NCI-H146 (cell line): Measurements from ENCODE around the gene PLBD2.

ENCODE experiments used
- DNase-seq: peaks from one replicate; lab custom pipeline; 2025; lab: John Stamatoyannopoulos, UW

The PLBD2 gene

DNA sequence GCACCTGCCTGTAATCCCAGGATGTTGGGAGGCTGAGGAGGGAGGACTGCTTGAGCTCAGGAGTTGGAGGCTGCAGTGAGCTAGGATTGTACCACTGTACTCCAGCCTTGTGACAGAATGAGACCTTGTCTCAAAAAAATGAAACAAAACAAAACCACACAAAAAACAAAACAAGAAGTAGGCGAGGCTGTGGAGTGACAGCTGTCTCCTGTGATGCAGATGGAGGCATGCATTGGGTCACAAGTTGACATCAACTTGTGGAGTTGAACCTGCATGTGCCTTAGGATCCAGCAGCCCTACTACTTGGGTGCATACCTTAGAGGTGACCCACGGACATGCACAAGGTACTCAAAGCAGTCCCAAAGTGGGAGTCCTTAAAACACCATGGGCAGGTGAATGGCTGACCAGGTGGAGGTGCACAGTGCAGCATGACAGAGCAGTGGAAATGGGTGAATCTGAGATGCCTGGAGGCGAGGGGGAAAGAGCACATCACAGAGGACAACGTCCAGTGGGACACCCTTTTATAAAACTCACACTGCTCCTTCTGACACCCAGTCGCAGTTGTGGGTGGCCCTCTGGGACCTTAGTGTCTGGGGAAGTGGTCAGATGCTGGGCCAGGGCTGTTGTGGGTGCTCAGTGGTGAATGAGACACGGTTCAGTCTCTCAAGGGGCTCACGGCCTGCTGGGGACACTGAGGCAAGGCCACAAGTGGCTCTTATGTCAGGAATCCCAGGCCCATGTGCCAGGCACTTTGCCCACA, 12.7 kb downstream of the PLBD2 start:
- no peak for DNase-seq

DNA sequence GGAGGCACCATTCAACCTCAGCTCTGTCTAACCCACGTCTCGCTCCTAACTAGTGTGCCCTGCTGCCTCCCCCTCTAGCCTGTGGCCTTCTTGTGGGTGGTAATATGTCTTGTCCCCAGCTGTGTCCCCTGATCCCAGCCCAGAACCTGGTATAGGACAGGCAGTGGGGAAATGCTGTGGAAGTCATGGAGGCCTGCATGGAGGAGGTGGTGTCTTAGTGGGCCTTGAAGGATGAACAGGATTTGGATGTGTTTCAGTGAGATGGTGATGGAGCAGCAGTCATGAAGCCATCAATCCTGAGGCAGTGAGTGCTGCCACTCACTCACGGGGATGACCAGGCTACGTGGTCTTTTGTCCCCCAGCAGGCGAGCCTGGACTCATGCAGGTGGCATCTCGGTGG, 13.4 kb downstream of the PLBD2 start:
- DNase-seq = no peak

DNA sequence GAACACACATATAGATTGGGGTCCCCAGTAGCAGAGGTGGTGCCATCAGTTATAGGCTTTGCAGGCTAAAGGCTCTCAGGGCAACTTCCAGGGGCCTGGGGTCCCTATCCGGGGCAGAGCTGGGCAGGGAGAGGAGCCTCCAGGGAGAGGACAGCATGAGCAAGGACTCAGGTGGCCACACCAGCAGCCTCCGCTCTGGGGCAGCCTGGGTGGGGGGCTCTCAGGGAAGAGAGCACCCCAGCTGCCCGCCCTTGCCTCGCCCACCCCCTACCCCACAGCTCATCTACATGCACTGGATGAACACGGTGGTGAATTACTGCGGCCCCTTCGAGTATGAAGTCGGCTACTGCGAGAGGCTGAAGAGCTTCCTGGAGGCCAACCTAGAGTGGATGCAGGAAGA, 14.0 kb downstream of the PLBD2 start:
- DNase-seq = no peak

DNA sequence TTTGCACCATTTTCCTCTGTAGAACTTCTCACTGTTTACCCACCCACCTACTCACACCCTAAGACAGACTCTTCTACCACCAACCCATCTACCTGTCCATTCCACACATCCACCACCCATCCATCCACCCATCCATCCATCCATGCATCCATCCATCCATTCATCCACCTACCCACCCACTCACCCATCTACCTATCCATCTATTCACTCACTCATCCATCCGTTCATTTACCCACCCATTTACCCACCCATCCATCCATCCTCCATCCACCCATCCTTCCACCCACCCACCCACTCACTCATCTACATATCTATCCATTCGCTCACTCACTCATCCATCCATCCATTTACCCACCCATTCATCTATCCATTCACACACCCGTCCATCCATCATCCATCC, 15.1 kb downstream of the PLBD2 start:
- no peak for DNase-seq

DNA sequence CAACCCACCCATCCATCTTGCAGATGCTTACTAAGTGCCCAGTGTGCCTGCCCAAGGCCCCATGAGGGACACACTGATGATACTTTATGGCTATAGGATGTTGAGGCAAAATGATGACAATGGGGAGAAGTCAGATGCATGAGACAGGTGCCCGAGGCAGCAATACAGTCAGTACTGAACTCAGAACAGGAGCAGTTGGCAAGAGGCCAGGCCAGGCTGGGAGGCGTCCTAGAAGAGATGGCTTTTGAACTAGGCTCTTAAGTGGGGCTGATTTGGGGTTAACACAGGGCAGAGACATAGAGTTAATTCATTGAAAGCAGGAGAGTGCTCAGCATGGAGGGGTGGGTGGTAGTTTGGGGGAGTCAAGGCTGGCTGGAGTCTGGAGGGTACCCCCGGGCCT, 15.6 kb downstream of the PLBD2 start:
- no peak for DNase-seq

DNA sequence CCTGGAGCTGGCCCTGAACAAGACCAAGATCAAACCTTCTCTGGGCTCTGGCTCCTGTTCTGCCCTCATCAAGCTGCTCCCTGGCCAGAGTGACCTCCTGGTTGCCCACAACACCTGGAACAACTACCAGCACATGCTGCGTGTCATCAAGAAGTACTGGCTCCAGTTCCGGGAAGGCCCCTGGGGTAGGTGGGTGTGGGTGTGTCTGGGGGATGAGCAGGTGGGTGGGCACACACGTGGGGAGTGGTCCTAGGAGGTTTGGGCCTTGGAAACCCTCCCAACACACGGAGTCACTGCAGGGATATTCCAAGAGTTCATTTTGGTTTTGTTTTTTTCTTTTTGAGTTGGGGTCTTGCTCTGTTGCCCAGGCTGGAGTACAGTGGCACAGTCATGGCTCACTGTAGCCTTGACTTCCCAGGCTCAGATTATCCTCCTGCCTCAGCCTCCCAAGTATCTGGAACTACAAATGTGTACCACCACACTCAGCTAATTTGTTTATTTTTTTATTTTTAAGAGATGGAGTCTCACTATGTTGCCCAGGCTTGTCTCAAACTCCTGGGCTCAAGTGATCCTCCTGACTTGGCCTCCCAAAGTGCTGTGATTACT, 16.5 kb downstream of the PLBD2 start:
- no peak for DNase-seq

DNA sequence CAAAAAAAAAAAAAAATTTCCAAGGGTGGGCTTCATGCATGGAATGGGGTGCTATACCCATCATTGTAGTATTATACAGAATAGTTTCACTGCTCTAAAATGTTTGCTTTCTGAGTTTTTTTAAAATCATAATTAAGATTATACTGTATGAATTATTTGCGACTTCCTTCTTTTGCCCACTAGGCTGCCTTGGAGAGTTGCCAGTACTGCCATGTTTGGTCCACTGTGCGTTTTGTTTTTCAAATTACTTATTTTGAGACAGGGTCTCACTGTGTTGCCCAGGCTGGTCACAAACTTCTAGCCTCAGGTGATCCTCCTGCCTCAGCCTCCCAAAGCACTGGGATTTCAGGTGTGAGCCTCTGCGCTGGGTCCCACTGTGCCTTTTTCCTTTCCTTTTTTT, 19.9 kb downstream of the PLBD2 start:
- DNase-seq = no peak

DNA sequence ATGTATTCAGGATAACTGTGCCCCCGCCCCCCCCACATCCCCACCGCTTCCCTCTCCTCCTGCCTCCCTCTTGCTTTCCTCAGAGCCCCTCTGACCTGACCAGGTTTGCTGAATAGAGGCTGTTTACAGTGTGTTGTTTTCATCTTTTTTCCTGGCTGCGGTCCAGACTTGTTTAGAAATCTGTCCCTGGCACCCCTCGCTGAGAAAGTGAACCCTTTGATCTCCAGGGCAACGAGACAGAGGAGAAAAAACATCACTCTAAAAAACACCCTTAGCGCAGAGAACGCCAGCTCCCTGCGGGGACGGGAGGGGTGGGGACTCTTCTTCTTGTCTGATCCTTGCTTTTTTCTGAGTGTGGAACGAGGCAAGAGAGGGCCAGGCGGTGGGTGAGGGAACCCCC, 22.8 kb downstream of the PLBD2 start:
- DNase-seq = no peak

DNA sequence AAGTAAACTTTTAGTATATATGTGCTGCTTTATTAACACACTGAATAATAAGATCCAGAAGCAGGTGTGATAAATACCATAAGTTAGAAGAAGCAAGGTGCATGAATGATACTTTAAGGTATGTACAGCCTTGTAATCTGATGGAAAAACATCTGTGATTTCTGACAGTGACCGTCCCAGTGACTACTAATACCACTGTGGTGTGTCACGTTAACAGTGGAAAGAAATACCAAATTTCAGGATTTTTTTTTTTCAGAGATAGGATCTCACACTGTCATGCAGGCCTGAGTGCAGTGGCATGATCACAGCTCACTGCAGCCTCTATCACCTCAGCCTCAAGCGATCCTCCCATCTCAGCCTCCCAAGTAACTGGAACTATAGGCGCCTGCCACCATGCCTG, 23.8 kb downstream of the PLBD2 start:
- DNase-seq = no peak

DNA sequence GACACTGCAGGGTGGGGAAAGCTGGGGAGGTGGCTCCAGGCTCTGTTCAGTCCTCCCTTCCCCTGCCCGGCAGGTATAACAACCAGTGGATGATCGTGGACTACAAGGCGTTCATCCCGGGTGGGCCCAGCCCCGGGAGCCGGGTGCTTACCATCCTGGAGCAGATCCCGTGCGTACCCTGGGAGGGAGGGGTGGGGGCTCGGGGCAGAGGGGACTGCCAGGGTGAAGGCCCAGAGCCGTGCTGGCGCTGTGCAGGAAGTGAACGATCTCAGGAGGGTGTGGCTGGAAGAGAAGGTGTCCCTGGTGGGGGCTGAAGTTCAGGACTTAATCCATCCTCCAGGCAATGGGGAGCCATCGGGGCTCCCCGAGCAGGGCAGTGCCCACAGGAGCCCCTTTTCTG, 26.4 kb downstream of the PLBD2 start:
- no peak for DNase-seq

DNA sequence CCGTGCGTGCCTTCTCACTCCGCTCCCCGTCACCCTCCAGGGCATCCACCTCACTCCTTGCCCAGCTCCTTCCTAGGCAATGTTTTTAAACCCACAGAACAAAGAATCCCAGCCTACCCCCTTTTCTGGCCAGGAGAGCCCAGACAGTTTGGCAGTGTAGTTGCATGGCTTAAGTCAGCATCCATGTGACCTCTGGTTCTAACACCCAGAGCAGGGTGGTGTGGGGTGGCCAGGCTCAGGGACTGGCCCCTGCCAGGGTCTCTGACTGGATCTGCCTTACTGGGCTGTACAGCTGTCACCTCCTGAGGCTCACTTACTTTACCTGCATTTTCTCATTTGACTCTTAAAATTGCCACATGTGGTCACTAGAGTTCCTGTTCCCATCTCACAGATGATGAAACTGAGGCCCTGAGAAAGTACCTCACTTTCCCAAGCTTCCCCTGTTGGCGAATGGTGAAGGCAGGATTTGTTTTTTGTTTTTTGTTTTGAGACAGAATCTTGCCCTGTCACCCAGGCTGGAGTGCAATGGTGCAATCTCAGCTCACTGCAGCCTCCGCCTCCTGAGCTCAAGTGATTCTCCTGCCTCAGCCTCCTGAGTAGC, 27.0 kb downstream of the PLBD2 start:
- no peak for DNase-seq

DNA sequence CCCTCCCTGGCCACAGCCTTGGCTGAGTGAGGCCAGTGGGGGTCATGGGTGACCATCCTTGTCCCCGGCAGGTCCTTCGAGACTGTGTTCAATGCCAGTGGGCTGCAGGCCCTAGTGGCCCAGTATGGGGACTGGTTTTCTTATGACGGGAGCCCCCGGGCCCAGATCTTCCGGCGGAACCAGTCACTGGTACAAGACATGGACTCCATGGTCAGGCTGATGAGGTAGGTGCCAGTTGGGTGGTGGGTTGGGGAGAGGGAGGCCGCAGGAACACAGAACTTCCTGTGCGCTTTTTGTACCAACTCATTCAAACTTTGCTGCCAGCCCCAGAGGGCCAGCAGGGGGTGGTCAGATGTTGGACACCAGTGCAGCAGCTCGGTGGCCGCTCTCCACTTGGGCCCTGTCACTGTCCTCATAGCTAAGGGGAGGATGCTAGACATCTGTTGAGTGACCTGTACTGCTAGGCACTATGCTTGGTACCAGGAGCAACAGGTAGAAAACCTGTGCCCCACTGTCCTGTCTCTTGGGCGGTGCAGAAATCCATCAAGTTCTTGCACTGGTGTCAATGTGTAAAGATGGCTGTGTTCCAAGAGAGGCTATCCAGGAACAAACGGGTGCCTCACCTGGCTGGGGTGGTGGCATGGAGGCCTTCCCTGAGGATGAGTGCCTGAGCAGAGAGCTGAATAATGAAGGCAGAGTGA, 28.6 kb downstream of the PLBD2 start:
- DNase-seq = no peak

DNA sequence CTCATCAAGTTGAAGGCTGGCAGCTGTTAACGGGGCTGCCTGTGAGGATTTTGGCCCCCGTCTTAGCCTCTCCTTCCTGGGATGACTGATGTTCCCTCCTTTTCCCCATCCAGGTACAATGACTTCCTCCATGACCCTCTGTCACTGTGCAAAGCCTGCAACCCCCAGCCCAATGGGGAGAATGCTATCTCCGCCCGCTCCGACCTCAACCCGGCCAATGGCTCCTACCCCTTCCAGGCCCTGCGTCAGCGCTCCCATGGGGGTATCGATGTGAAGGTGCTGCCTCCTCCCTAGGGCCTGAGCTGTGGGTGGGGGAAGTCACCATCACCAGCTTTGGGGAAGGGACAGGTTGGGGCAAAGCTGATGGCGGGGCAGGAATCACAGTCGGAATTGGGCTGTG, 29.2 kb downstream of the PLBD2 start:
- DNase-seq = no peak

DNA sequence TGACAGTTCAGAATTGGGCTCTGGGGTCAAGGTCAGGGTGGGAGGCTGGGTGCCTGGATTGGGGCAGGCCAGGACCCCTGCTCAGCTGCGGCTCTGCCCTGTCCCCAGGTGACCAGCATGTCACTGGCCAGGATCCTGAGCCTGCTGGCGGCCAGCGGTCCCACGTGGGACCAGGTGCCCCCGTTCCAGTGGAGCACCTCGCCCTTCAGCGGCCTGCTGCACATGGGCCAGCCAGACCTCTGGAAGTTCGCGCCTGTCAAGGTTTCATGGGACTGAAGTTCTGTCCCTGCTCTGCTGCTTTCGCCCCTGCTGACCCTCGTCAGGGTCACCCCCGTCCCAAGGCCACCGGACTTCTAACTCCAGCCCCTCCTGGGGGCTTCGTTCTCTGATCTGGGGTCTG, 30.0 kb downstream of the PLBD2 start:
- no peak for DNase-seq

DNA sequence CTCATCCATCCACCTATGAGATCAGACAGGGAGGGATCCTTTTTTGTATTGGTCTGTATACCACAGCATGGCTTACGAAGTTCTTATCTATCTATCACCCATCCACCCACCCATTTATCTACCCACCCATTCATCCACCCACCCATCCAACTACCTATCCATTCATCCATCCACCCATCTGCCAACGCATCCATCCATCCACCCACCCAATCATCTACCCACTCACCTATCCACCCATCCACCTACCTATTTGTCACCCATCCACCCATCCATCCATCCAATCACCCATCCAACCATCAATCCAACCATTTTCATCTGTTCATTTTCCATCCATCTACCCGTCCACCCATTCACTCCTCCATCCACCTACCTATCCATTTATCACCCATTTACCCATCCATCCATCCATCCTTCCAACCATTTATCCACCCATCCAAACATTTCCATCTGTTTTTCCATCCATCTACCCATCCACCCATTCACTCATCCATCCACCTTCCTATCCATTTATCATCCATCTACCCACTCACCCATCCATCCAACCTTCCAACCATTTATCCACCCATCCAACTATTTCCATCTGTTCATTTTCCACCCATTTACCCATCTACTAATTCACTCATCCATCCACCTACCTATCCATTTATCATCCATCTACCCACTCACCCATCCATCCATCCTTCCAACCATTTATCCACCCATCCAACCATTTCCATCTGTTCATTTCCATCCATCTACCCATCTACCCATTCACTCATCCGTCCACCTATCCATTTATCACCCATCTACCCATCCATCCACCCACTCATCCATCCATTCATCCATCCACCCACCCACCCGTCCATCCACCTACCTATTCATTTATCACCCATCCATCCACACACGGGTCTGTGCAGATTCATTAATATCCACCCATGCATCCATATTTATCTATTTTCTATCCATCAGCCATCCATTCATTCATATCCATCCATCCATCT, 32.0 kb downstream of the PLBD2 start:
- no peak for DNase-seq

DNA sequence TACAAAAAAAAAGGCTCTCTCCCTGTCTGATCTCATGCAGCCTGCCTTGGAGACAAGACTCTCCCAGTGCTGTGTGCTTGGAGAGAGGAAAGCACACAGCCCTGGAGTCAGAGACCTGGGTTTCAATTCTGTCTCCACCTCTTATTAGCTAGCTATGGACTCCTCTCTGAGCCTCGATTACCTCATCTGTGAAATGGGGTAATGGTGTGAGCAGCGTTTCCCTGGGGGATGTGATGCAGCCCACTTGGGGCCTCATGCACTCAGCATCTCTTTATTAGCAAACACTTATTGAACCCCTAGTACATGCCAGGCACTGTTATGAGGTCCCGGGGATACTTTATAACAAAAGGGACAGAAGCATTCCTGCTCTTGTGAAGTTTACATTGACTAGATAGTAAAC, 32.8 kb downstream of the PLBD2 start:
- no peak for DNase-seq

DNA sequence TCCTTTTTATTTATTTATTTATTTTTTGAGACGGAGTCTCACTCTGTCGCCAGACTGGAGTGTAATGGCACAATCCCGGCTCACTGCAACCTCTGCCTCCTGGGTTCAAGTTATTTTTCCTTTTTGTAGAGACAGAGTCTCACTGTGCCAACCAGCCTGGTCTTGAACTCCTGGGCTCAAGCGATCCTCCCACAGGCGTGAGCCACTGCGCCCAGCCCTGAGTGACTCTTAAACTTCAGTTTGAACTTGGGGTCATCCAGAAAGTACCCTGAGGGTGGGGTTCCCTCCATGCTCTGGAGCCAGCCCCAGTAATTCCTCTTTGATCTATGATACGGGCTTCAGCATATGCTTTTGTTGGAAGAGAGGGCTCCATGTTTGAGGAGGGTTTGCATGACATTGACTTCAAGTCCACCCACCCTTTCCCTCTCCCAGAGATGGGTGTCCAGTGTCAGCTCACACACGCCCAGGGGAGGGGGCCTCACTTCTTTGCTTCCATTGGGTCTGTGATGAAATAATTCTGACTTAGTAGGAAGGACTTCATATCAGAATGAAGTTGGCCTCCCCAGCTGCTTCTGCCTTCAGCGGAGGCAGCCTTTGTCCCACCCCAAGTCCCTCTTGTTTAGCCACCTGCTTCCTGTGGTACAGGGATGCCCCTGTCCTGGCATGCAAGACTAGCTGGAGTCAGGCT, 33.4 kb downstream of the PLBD2 start:
- no peak for DNase-seq

DNA sequence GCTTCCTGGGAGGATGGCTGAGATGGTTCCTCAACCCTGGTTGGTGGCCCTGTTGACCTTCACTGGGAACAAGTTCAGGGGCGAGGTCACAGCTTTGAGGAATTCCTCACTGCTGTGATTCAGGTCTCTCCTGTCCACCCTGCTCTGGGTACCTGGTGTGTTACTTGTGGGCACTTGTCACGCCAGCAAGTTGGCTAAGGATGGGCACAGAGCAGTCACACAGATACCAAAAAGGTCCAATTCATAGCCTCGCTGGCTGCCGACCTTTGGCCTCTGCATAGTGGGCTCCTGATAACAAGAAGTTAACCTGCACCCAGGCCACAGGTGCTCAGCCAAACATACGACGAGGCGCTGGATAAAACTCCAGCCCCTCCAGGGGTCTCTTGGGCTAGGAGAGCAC, 34.1 kb downstream of the PLBD2 start:
- no peak for DNase-seq

DNA sequence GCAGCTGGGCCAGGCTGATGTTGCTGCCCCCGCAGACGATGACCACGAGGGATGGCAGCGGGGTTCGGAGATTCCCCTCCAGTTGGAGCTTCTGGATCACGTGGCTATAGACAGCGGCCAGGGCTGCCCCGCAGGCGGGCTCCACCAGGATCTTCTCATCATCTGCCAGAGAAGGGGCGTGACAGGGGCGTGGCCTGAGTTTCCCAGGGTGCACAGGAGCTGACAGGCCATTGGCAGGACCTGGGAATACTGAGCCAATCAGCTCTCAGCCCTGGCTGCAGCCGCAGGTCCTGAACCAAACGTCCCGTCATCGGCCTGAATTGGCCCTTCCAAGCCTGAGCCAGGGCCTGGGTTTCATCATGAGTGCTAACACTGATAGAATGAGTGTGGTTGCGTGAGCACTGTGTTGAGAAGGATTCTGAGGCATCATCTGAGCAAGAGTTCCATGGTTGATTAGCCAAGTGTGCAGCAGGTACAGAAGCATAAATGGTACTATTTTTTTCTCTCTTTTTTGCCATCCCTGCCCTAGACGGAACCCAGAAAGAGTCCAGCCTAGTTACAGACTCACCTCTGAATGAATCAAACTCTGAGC, 34.7 kb downstream of the PLBD2 start:
- DNase-seq = no peak

DNA sequence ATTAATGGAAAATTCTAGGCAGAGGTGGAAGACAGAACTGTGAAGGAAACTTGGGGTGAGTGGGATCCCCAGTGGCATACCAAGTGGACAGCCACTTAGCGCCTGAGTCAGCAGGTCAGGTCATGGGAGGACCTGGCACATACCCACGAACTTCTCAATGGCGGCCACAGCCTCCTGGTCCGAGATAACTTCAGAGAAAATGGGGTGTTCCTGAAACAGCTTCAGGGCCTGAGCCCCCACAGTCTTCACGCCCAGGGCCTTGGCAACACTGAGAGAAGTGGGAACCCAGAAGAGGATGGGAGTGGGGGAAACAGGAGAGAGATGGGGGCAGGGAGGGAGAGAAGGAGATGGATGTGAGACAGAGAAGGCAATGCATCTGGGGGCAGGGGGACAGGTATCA, 35.4 kb downstream of the PLBD2 start:
- no peak for DNase-seq

DNA sequence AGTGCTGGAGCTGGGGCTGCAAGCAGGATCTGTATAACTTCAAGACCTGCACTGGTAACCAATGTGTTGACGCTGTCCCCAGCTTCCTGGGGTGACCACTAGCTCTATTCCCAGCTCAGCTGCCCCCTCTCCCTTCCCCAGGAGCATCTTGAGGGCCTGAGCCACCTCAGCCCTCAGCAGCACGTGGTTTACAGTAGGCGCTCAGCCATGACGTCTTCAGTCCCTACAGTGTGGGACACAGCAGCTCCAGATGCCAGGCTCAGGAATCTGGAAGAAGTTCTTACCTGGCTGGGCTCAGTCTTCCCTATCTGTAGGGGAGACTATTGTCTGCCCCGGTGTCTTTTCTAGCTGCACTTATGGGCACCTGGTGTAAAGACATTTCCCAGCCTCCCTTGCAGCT, 36.7 kb downstream of the PLBD2 start:
- DNase-seq = no peak
